ENCODE results near the gene CFAP58.

Gene CFAP58

DNA sequence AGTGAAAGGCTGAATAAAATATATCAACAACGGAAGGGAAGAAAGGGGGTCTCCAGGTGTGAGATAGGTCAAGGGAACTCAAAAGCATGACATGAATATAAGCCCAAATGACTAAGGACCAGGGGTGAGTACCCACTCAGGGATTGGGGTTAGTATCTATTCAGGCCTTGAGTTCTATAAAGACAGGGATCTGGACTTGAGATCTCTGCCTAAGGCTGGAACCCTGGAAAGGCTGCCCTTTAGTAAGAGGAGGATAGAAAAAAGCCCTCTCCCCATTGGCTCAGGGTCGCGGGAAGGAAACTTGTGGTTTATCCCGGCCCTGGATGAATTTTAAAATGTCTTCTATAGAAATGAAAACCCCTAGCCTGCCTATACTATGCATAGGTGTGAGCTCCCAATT lies 13.0 kb upstream of the CFAP58 start:
- no peak overlapping the region for H3K9ac ChIP-seq (ENCODE audit: low read length)
- H3K4me3 ChIP-seq (ENCODE audit: low read length): no peak overlapping the region
- H3K4me1 ChIP-seq (ENCODE audit: control insufficient read depth, low read depth, low read length): peaks cover 20% of the 10 kb centered on the region
- no peaks in the 10 kb centered on the region for H3K27me3 ChIP-seq (ENCODE audit: control insufficient read depth, insufficient read depth, low read length)
- H3K27ac ChIP-seq (ENCODE audit: low read length): no peak overlapping the region
- H3K9me3 ChIP-seq (ENCODE audit: control insufficient read depth, low read depth, low read length): no peaks in the 10 kb centered on the region
- H3K36me3 ChIP-seq (ENCODE audit: control insufficient read depth, low read depth, low read length): no peaks in the 10 kb centered on the region

DNA sequence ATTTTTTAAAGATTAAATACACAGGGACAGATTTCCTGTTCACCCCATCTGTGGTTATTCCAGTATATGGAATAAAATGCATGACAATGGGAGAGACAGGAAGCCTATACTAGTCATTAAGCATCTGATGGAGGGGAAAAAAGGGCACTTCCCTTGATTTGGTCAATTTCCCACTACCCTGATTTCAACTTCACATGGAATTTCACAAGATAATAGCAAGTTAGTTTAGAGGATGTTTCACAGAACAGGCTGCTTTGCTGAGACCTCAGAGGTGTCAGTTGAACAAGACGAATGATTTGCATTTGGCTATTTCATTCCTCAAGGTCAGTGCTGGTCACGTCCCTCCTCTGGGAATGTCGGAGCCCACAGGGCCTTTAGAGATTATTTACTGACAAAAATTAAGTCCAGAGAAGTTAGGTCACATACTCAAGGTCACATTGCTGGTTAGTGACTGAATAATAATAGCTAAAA lies 10.7 kb upstream of the CFAP58 start:
- Histone ChIP-seq H3K9me3 (ENCODE audit: control insufficient read depth, low read depth, low read length) (no peaks in the 10 kb centered on the region), H3K4me3 (ENCODE audit: low read length) (no peak overlapping the region), H3K4me1 (ENCODE audit: control insufficient read depth, low read depth, low read length) (peaks cover 7% of the 10 kb centered on the region), H3K27me3 (ENCODE audit: control insufficient read depth, insufficient read depth, low read length) (no peaks in the 10 kb centered on the region), H3K27ac (ENCODE audit: low read length) (no peak overlapping the region), H3K36me3 (ENCODE audit: control insufficient read depth, low read depth, low read length) (no peaks in the 10 kb centered on the region), H3K9ac (ENCODE audit: low read length) (no peak overlapping the region)

DNA sequence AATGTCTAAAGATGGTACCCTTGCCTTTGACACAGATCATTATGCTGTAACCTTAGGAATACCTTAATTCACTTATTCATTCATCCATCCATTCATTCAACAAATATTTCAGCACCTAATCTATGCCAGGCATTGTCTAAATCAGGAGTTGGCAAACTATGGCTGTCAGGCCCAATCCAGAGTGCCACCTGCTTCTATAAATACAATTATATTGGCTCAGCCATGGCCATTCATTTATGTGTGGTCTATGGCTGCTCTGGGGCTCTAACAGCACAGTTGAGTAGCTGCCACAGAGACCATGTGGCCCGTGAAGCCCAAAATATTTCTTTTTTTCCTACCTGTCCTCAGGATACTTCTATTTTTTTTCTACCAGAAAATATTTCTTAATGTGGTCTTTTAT lies 9.4 kb upstream of the CFAP58 start:
- H3K4me1 ChIP-seq (ENCODE audit: control insufficient read depth, low read depth, low read length): peaks cover 7% of the 10 kb centered on the region

DNA sequence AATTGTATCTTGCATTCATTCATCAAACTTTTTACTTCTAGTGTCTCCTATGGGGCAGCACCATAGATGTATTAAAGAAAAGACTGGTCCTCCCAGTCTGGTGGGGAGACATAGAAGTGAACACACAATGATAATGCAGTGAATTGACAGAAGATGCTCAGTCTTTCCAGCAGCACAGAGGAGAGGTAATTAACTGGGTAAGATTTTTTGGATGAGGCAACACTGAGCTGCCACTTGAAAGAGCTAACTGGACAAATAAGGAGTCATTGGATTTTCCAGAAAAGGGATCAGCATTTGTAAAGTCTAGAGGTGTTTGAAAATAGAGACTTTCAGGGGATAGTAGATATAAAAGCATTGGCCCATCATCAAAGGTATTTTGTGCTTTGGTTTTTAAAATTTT lies 8.1 kb upstream of the CFAP58 start:
- Histone ChIP-seq H3K4me3 (ENCODE audit: low read length) (no peak overlapping the region), H3K4me1 (ENCODE audit: control insufficient read depth, low read depth, low read length) (peaks cover 9% of the 10 kb centered on the region), H3K27me3 (ENCODE audit: control insufficient read depth, insufficient read depth, low read length) (no peaks in the 10 kb centered on the region), H3K36me3 (ENCODE audit: control insufficient read depth, low read depth, low read length) (no peaks in the 10 kb centered on the region), H3K9me3 (ENCODE audit: control insufficient read depth, low read depth, low read length) (no peaks in the 10 kb centered on the region), H3K9ac (ENCODE audit: low read length) (no peak overlapping the region), H3K27ac (ENCODE audit: low read length) (no peak overlapping the region)

More for the DNA sequence above, 9.4 kb upstream of the CFAP58 start:
- Histone ChIP-seq H3K36me3 (ENCODE audit: control insufficient read depth, low read depth, low read length) (no peaks in the 10 kb centered on the region), H3K27ac (ENCODE audit: low read length) (no peak overlapping the region), H3K9me3 (ENCODE audit: control insufficient read depth, low read depth, low read length) (no peaks in the 10 kb centered on the region), H3K27me3 (ENCODE audit: control insufficient read depth, insufficient read depth, low read length) (no peaks in the 10 kb centered on the region), H3K4me3 (ENCODE audit: low read length) (no peak overlapping the region), H3K9ac (ENCODE audit: low read length) (no peak overlapping the region)

DNA sequence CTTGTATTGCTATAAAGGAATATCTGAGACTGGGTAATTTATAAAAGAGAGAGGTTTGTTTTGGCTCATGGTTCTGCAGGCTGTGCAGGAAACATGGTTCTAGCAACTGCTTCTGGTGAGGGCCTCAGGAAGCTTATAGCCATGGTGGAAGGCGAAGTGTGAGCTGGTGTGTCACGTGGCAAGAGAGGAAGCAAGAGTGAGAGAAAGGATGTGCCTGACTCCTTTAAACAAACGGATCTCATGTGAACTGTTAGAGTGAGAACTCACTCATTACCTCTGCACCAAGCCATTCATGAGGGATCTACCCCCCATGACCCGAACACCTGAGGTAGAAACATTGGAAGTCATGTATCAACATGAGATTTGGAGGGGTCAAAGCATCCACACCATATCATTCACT lies 7.7 kb upstream of the CFAP58 start:
- peaks cover 9% of the 10 kb centered on the region for H3K4me1 ChIP-seq (ENCODE audit: control insufficient read depth, low read depth, low read length)
- H3K27me3 ChIP-seq (ENCODE audit: control insufficient read depth, insufficient read depth, low read length): no peaks in the 10 kb centered on the region
- H3K9me3 ChIP-seq (ENCODE audit: control insufficient read depth, low read depth, low read length): no peaks in the 10 kb centered on the region
- H3K4me3 ChIP-seq (ENCODE audit: low read length): no peak overlapping the region
- H3K9ac ChIP-seq (ENCODE audit: low read length): no peak overlapping the region
- H3K27ac ChIP-seq (ENCODE audit: low read length): no peak overlapping the region
- no peaks in the 10 kb centered on the region for H3K36me3 ChIP-seq (ENCODE audit: control insufficient read depth, low read depth, low read length)

DNA sequence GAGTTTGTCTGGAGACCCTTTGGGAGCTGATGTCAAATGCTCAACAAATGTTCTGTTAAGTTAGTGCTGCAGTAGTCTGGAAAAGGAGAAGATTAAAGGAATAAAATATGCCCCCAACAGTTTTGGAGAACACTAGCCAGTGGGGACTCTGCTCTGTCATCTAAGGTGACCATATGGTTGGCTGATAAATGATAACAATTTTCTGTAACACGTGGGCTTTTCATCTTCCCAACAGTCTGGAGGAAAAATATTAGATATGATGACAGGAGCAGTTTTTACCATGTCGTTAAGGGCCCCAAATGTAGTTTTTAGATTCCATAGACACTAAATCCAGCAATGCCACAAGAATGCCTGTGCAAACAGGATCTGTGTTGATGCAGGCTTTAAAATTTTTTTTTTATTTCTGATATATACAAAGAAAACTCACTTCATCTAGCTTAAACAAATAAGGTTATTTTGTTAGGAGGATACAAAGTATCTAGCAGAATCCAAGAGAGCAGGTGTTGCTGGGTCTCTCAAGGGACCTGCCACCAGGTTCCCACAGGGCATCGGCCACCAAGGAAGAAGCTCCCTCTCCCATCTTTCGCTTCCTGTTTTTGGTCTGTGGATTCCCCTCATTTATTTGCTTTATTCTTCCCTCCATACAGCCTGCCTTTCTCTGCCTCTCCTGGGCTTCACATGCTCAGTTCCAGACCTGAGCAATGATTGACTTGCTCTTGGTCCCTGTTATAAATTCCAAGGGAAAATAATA lies 6.2 kb upstream of the CFAP58 start:
- Histone ChIP-seq H3K36me3 (ENCODE audit: control insufficient read depth, low read depth, low read length) (no peaks in the 10 kb centered on the region), H3K27me3 (ENCODE audit: control insufficient read depth, insufficient read depth, low read length) (no peaks in the 10 kb centered on the region), H3K9me3 (ENCODE audit: control insufficient read depth, low read depth, low read length) (no peaks in the 10 kb centered on the region), H3K27ac (ENCODE audit: low read length) (no peak overlapping the region), H3K4me3 (ENCODE audit: low read length) (no peak overlapping the region), H3K9ac (ENCODE audit: low read length) (no peak overlapping the region), H3K4me1 (ENCODE audit: control insufficient read depth, low read depth, low read length) (peaks cover 9% of the 10 kb centered on the region)

GRCh38 chr10:104348601-104349000 lies 5.0 kb upstream of the CFAP58 start:
- Histone ChIP-seq H3K9me3 (ENCODE audit: control insufficient read depth, low read depth, low read length) (no peaks in the 10 kb centered on the region), H3K9ac (ENCODE audit: low read length) (no peak overlapping the region), H3K27ac (ENCODE audit: low read length) (no peak overlapping the region), H3K27me3 (ENCODE audit: control insufficient read depth, insufficient read depth, low read length) (peaks cover under 1% of the 10 kb centered on the region), H3K4me3 (ENCODE audit: low read length) (no peak overlapping the region), H3K4me1 (ENCODE audit: control insufficient read depth, low read depth, low read length) (peaks cover 9% of the 10 kb centered on the region), H3K36me3 (ENCODE audit: control insufficient read depth, low read depth, low read length) (no peaks in the 10 kb centered on the region)

DNA sequence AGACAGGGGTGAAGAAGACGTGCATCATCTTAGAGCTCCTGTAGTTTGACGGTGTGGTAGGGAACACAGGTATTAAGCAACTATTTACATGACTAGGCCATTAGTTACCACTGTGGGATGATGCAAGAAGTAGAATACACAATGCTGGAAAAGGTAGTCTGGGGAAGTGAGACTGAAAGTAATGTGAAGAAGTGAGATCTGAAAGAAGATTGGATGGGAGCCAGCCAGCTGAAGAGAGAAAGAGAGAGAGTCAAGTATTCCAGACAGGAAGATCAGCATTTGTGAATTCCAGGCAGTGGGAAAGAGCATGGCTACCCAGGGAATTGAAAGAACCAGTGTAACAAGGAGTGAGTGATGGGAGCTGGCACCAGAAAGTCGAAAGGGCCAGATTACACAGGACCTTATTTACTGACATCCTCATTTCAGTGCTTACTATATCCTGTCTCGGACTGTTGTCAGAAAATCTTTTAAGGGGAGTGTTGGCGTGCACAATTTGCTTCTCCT lies 4.0 kb upstream of the CFAP58 start:
- no peaks in the 10 kb centered on the region for H3K36me3 ChIP-seq (ENCODE audit: control insufficient read depth, low read depth, low read length)
- H3K27ac ChIP-seq (ENCODE audit: low read length): no peak overlapping the region
- H3K9me3 ChIP-seq (ENCODE audit: control insufficient read depth, low read depth, low read length): no peaks in the 10 kb centered on the region
- H3K9ac ChIP-seq (ENCODE audit: low read length): peak overlapping the region; percentile 25
- peaks cover 9% of the 10 kb centered on the region for H3K4me1 ChIP-seq (ENCODE audit: control insufficient read depth, low read depth, low read length)
- no peak overlapping the region for H3K4me3 ChIP-seq (ENCODE audit: low read length)
- H3K27me3 ChIP-seq (ENCODE audit: control insufficient read depth, insufficient read depth, low read length): peaks cover 11% of the 10 kb centered on the region

- Histone ChIP-seq H3K27ac (ENCODE audit: low read length) (no peak overlapping the region), H3K9me3 (ENCODE audit: control insufficient read depth, low read depth, low read length) (no peaks in the 10 kb centered on the region), H3K4me3 (ENCODE audit: low read length) (no peak overlapping the region), H3K36me3 (ENCODE audit: control insufficient read depth, low read depth, low read length) (no peaks in the 10 kb centered on the region), H3K27me3 (ENCODE audit: control insufficient read depth, insufficient read depth, low read length) (peaks cover 15% of the 10 kb centered on the region), H3K4me1 (ENCODE audit: control insufficient read depth, low read depth, low read length) (peaks cover 9% of the 10 kb centered on the region), H3K9ac (ENCODE audit: low read length) (peak overlapping the region; percentile 25)
These were observed 3.5 kb upstream of the CFAP58 start for GRCh38 chr10:104350127-104350635.

DNA sequence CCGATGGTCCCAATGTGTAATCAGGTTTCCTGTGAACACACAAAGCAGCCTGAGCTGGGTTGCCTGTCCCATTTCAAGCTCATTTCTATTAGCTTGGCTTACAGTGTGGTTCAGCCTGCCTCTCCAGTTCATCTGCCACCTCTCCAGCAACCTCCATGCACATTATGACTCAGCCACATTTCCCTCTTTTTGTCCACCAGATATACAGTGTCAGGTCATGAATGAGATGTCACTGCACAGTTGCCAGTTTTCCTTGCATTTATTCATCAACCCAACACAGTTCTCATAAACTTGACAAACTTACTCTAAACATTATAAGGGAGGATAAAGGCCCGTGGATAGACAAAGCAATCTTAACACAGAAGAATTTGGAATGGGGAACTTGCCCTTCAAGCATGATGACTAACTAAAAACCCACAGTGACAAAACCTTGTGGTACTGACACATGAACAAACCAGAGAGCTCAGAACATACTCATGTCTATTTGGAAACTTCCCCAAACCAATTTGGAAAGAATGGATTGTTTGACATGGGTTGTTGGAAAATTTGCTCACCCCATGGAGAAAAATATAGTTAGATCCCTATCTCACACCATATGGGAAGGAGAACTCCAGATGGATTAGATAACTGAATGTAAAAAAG lies 2.5 kb upstream of the CFAP58 start:
- Histone ChIP-seq H3K4me3 (ENCODE audit: low read length) (no peak overlapping the region), H3K9me3 (ENCODE audit: control insufficient read depth, low read depth, low read length) (no peaks in the 10 kb centered on the region), H3K4me1 (ENCODE audit: control insufficient read depth, low read depth, low read length) (peaks cover 9% of the 10 kb centered on the region), H3K27ac (ENCODE audit: low read length) (no peak overlapping the region), H3K36me3 (ENCODE audit: control insufficient read depth, low read depth, low read length) (no peaks in the 10 kb centered on the region), H3K9ac (ENCODE audit: low read length) (no peak overlapping the region), H3K27me3 (ENCODE audit: control insufficient read depth, insufficient read depth, low read length) (peaks cover 15% of the 10 kb centered on the region)

DNA sequence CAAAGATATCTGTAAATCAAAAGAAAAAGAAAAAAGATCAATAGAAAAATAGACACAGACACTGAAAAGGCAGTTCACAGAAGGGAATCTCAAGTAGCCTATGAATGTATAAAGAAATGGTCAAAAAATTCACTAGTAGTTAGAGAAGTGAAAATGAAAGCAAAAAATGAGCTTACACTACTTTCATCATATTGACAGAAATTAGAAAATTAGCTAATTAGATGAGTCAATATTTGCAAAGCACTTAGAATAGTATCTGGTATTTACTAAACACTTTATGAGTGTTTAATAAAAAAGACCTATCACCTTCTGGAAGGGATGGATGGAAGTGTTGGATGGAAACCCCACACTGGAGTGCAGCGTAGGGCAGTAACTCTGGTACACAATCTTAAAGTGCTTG lies 1.7 kb upstream of the CFAP58 start:
- no peak overlapping the region for H3K4me3 ChIP-seq (ENCODE audit: low read length)
- no peak overlapping the region for H3K27ac ChIP-seq (ENCODE audit: low read length)
- no peaks in the 10 kb centered on the region for H3K36me3 ChIP-seq (ENCODE audit: control insufficient read depth, low read depth, low read length)
- H3K4me1 ChIP-seq (ENCODE audit: control insufficient read depth, low read depth, low read length): peaks cover 9% of the 10 kb centered on the region
- peaks cover 15% of the 10 kb centered on the region for H3K27me3 ChIP-seq (ENCODE audit: control insufficient read depth, insufficient read depth, low read length)
- no peaks in the 10 kb centered on the region for H3K9me3 ChIP-seq (ENCODE audit: control insufficient read depth, low read depth, low read length)
- H3K9ac ChIP-seq (ENCODE audit: low read length): no peak overlapping the region
